ENCODE data around the gene KLC1.

Gene KLC1

DNA sequence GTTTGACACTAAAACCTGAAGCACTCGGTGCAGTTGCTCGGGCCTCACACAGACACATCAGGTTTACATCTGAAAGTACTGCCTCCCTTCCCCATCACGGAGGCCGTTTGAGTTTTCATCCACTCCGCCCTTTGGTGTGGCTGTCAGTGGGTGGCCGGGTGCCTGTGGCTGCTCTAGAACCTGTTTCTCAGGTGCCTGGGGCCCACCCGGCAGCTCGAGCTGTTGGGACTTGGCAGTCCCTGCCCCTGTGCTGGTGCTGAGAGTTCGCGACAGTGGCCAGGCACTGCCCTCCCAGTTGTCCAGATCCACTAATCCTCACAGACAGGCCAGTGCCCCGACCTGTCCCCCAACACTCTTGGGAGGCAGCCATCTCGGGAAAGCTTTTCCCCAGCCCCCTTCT is 63.9 kb downstream of the KLC1 start:
- no peak for DNase-seq

DNA sequence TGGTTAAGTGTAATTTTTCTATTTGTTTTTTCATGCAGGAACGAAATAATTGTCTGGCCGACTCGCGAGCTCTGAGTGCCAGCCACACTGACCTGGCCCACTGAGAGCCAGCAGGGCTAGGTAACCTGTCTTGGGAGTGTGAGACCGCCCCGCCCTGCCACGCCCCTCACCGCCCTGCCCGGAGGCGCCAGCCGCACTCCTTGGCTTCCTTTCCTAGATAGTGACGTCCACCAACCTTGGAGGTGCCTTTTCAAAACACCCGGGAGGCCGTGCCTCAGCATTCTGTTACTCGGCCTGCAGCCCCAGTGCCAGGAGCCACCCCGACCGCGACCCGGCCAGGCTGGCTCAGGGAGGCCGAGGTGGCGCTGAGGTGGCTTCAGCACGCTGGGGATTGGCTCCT is 64.5 kb downstream of the KLC1 start:
- DNase-seq = no peak

DNA sequence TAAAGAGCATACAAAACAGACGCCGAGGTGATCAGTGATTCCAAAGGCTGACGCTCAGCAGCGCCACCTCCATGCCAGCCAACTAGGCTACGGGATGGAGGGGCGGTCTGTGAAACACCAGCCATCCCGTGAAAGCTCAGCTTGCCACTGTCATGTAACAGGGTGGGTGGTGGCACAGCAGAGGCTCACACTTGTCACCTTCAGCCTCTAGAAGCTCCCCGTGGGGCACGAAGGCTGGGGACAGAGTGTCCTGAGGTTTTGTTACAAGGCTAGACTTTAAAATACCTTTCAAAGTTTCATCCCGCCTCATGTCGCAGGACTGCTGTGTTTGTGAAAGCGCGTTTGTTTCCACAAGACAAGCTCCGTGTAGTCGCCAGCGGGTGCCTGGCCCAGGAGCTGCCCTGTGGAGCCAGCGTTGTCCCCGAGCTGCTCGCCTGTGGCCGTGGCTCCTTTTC is 65.6 kb downstream of the KLC1 start:
- no peak for DNase-seq

DNA sequence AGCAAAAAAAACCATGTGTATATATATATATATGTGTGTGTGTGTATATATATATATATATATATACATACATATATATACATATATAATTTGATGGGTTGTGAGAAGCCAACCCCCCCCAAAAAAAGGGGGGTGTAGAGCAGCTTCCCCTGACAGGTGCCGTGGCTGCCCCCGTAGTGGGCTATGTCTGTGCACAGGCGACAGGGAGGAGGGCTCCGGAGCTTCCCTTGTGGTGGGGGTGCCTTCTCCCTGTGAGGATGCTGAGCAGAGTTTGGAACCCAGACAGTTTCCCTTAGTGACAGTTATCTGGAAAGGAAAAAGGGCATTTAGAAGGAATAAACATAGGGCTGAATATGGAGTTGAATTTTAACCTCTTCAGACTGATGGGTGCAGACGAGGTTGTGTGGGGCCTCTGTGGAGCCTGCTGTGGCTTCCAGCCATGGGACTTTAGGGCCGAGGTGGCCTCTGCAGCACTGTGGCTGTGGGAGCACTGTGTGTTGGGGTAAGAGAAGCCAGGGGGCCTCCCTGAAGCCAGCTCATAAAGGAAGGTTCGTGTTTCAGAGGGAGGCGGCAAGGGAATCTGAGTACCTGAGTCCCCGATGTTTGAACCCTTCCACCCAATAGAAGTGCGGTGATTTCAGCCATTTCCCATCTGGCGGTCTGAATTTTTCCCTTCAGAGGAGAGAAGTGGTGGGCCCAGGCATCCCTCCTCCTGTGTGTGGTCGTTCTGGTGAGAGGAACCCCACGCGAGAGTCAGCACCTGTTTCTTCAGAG is 66.5 kb downstream of the KLC1 start:
- no peak for DNase-seq

DNA sequence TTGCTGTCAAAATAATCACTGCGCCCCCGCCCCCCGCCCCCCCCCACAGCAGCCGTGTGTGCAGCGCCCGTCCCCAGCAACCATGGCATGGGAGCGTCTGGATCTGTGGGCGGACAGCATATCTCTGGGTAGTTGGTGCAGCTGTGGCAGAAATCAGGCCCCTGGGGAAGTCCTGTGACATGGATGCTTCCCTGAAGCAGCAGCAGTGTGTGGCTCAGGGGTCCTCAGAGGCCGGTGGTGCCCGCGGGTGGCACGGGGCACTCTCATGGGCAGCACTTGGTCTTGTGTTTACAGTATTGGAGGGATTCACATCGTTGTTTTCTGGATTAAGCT is 67.0 kb downstream of the KLC1 start:
- no peak for DNase-seq

DNA sequence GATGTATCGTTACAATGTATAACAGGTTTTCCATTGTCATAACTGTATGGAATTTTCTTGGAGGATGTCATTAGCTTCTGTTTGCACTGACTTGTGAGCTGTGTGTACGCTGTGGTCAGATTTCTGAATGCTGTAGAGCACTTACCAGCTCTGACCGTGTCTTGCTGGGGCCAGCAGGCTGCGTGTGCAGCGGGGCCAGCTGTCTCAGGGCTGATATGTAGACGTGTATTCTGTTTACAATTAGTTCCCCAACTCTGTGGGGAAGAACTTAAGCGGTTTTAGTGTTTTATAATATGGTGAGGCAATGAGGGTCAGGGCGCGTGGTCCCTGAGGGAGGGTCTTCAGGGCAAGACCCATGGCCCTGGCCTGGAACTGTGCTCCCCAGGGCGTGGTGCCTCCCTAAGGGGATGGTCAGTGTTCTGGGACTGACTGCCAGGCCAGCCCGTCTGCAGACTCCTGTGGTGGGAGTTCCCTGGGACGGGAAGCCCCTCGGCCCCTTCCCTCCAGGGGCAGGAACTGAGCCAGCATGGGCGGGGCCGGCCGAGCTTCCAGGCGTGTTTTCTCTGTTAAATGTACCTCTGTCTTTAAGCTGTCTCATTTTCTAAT is 67.6 kb downstream of the KLC1 start:
- no peak for DNase-seq

DNA sequence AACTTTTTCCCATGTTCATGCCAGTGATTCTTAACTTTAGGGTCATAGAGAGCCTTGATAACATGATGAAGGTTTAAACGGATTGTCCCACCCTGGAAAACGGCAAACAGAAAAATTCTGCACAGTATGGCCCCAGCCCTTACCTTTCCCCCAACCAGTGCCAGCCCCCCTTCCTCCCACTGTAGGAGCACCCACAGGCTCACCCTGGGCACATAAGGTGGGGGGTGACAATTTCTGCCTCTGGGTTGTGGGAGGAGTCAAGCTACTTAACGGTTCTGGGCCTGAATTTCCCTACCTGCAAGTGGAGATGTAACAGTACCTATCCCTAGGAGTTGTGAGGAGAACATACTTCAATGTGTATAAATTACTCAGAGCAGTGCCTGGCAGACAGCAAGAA is 68.2 kb downstream of the KLC1 start:
- no peak for DNase-seq

DNA sequence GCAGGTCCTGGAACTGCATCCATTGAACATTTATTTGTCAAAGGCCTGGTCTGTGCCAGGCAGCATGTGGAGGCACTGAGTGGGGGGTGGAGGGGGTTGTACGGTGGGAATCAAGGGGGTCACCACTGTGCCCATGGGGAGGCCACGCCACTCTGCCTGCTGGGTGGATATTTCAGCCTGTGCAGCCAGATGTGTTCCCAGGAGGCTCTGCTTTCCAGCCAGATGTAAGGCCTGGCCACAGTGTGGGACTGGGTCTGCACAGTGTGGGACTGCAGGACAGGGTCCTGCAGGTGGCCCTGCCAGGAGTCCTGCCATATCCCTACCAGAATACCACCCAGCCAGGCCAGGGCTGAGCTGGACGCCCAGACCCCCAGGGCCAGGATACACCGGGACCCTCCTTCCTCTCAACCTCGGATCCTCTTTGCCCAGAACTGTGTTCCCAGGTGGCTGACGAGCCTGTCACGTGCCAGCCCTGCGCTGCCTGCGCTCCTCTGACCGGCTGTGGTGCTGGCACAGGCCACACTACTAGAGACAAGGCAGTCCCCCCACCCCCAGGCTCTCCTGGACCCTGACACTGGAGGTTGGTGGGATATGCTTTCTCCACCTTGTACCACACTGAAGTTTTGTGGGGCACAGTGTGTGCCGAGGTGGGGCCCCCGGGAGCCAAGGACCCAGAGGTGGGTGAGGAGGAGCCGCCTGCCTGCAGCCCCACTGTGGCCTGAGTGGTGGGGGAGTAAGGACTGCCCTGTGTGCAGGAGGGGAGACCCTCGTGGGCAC is 68.8 kb downstream of the KLC1 start:
- no peak for DNase-seq

DNA sequence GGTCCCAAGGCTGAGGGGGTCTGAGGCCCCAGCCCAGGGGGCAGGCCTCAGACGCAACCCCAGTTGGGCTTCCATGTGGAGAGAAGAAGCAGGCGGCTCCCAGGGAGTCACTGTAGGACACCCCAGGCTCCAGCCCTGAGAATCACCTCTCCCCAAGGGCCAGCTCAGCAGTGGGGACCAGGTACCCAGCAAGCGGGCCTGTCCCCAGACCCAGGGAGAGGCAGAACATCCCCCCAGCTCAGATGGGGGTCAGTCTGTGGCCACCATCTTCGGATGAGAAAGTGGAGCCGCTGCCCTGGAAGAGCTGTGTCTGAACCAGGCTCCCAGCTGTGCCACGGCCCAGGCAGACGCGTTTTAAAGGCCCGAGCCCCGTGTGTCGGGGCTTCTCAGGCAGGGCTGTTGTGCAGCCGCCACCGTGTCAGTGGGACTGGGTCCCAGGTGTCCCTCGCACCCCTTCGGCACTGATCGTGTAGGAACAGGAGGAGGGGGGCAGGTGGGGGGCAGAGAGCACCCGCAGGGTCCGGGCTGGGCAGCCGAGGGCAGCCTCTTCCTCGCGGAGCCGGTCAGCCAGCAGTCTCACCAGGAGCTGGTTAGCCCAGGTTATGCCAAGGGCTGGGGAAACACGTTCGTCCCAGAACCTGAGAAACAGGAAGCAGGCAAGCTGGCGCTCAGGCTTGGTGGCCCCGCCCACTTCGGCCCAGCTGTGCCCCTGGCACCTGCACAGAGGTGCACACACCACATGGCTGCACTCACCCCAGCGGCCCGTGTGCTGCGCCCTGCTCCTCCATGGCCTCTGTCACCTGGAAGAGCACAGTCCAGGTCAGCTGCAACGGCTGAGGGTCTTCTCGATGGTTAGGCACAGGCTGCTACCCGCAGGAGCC is 69.6 kb downstream of the KLC1 start:
- no peak for DNase-seq

DNA sequence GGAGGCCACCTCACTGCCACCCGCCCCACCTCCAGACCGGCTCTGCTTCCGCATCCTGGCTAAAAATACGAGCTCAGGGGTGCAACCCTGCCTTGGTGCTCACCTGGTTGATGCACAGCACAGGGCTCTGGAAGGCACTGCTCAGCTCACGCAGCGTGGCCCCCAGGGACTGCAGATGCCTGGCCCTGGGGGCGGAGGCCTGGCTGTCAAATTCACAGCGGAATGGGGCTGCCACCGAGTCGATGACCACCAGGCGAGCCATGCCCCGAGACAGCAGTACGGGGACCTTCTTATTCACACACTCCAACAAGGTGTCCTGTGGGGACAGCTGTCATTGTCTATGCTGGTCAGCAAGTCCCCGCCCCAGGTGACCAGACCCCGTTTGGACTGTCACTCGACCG is 70.2 kb downstream of the KLC1 start:
- no peak for DNase-seq

DNA sequence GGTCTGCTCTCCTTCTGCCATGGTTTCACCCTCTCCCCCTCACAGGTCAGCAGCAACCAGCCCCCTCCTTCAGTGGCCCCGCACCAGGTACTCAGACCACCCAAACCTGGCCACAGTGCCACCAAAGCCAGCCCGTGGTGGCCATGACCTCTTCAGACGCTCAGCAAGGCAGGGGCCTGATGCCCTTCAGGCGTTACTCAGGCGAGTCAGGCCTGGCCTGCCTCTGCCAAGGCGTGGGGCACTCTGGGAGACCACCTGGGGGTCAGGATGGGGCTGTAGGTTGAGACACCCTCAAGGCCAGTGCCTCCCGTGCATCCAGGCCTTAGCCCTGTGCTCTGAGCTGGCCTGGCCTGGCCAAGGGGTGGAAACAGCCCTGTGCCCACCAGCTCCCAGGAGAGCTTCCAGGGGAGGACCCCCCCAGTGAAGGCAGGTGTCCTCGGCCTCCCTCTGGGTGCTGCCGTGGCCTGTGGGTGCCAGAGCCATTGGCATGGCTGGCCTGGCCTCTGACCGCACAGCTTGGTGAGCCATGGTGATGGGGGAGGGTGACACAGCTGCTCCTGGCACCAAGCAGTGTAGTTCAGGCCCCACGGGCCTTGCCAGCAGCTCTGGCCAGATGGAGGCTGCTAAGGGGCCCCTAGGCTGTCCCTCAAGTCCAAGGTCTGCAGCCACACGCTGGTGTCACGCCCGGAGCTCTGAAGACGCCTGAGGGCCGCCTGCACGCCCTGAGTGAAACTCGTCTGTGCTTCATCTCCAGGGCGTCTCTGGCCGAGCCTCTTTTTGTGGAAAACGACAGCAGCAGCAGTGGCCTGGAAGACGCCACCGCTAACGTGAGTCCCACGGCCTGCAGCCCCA is 71.1 kb downstream of the KLC1 start:
- DNase-seq = no peak

DNA sequence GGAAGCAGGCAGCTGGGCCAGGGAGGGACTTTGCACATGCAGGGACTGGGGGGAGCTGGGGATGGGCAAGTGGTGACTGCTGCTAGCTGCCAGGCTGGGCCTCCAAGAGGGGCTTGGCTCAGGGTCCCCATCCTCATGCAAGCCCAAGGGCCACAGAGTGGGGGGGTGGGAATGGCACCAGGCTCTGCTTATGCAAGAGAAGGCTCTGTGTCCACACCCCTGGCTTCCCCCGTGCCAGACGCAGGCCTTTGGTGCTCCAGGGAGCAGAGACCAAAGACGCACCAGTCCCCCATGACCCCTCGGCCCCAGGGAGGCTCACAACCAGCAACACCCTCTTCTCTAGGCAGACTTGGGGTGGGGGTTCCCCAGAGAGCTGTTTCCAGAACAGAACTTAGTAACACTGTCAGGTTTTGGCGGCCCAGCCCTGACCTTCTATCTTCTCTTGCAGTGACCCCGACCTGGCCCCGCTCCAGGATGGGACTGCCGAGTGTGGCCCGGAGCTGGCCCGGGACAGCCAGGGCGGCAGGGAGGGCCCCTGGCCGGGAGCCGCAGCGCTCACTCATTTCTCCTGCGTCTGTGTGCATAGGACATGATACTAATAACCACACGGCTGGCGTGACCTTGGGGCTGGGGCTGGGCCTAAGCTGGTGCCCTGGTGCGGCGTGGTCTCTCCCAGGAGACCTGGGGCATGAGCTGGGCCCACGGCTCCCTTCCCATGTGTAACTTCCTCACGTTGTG is 71.9 kb downstream of the KLC1 start:
- DNase-seq = no peak

DNA sequence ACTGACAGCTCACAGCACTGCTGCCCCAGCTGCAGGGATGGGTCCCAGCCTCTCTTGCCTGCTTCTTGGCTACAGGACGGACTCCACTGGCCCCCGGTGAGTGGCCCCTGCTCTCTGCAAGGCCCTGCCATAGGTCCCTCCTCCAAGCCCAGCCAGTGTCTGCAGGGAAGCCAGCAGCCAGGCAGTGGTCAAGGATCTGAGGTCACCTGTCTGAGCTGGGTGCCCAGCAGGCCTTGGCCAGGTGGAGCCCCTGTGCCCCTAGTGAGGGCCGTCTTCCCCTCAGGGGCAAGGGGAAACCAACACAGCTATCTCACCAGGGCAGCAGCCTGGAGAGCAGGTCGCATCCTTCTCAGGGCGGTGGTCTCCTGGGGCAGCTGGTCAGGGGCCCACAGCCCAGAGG is 73.1 kb downstream of the KLC1 start:
- DNase-seq = no peak

DNA sequence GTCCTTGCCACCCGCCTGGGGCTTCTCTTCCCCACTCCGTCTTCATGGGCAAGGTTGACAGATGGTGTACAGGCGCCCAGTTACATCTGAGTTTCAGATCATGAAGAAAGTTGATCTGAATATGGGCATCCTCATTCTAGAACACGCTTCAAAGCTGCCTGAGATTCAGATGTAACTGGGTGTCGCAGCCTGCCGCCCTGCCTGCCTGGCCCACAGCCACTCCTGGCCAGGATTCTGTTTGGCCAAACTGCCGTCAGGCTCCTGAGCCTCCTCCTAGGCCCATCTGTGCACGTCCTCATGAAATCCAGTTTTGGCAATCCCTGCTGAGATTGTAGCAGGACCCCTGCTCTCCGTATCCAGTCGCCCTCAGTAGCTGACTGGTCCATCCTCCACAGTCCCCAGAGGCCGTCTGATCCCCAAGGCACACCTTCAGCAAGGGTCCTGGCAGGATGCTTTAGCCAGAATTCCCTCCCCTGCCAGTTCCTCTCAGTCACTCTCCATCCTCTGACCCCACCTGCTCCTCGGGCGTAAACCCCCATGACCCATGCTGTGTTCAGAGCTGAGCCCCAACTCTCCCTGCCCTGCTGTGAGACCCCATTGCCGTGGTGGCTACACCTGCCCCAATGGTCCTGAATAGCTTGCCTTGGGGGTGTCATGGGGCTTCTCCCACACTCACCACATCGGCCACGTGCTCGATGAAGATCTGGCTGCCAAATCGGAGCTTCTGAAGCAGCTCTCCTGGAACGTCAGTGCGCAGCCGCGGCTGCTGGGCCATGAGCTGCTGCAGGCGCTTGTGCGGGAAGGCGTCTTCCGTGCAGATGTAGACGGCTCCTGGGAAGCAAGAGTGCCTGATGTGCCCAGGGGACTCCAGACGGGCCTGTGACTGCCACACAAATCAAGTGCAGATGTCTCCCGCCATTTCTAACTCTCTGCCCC is 73.8 kb downstream of the KLC1 start:
- DNase-seq = no peak

DNA sequence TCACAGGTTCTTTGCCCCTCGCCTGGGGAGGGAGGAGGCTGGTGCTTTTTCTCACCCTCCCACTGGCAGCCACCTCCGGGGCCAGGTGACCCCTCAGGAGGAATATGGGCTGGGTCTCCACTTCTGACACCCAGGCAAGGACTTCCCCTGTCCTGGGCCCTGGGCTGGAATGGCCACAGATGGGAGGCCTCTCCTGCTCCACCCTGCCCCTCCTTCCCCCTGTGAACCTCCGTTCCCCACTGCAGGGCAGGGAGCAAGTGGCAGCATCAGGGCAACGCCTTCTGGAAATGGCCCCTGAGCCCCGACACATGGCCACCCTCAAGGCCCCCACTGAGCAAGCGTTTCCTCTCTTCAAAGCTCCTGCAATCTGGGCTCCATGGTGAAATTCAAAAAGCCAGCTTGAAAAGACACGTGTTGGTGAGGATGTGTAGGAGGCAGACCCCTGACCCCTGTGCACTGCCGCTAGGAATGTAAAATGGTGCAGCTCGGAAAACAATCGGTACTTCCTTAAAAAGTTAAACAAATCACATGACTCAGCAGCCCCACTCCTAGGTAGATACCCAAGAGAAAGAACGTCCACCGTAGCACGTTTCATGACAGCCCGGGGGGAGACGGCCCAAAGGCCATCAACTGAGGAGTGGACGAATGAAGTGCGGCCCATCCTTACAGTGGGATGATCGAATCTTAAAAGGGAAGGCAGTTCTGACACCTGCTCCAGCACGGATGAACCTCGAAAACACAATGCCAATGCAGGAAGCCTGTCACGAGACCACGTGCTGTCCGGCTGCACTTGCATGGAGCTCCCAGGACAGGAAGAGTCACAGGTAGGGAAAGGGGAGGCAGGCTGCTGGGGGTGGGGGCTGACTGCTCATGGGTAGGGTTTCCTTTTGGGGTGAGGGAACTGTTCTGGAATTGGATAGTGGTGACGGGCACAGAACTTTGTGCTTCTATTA is 74.7 kb downstream of the KLC1 start:
- no peak for DNase-seq

DNA sequence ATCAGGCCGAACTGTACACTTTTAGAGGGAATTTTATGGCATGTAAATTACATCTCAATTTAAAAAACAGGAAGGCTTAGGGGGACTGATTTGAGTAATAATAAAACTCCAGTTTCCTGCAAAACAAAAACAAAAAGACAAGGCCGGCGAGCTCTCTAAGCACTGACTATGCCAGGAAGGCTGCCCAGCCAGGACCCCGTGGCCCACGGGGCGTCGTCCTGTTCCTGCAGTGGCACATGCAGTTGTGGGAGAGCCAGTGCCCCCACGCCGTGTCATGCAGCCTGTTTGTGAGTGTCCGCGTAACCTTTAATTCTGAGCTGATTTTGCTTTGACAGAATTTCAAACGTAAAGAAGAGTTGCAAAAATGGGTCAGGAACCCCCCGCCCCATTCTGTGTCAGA is 75.7 kb downstream of the KLC1 start:
- DNase-seq = no peak

DNA sequence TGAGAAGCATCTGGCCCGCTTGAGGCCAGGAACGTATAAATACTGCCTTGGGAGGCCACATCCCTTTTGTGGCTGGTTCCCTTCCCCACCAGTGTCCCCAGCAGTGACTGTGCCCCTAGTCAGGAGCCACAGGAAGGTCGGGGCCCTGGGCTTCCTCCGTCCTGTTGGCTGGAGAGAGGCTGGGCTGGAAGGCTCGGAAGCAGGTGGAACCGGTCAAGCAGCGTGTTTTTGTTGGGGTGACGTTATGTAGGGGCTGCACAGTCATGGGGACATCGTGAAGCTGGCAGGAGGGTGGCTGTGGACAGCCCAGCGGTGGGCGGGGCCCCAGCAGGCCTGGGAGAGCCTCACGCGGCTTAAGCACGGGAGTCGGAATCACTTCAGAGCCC is 76.1 kb downstream of the KLC1 start:
- no peak for DNase-seq

DNA sequence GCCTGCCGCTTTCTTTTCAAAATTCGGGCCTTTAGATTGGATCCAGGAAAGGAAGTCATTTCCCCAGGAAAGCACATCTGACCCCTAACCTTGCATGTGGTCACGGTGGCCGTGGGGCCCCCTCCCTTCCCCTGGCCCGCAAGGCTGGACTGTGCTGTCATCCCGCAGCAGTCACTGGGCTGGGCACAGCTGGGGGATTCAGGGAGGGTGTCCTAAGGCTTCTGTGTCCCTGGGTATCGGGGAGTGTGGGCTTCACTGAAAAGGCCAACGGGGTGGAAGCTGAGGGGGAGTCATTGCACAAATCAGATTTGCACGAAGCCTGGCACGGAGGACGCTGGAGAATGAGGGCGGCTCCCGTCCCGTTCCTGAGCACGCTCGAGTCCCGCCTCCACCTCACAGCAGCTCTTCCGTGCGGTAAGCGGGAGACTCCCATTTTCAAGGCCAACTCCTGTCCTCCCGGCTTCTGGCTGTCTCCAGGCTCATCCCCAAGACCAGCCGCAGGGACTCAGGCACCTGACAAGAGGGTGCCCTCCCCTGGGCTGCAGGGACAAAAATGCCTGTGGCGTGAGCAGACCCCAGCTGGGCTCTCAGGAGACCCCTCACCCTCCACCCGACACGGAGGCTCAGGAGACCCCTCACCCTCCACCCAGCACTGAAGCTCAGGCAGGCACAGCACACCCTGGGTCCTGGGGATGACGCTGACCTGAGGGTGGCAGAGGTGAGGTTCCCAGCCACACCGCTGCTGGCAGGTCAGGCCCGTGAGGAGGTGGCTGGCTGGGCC is 76.7 kb downstream of the KLC1 start:
- no peak for DNase-seq

Data from CD4-positive, alpha-beta T cell treated with Interleukin-15 for 1 hour (primary cell).